Hepatocyte (in vitro differentiated cells): ENCODE measurements around the gene FOSB. TPM values are rescaled to one million over a fixed set of nuclear protein-coding genes. Genes with fewer than 3 reads are reported as not detected.
A peak's percentile ranks its signal among the peaks of the same experiment; 100 is the strongest.

Experiments
- DNase-seq: peaks from one replicate; pipeline ENCODE4 v3.0.0-alpha.2; 2016; ENCODE audit warnings: low spot score
- H2AFZ ChIP-seq: fragments of 200-600 bp; sonication (generic); 2 replicates; pipeline ENCODE4 v1.6.0; 2016; ENCODE audit warnings: antibody characterized with exemption, mild to moderate bottlenecking
- H3K27ac ChIP-seq: fragments of 200-600 bp; sonication (generic); 2 replicates; pipeline ENCODE4 v1.5.1; 2016; ENCODE audit warnings: mild to moderate bottlenecking
- H3K27me3 ChIP-seq: fragments of 200-600 bp; sonication (generic); 2 replicates; pipeline ENCODE4 v1.6.1; 2016
- H3K36me3 ChIP-seq: fragments of 200-600 bp; sonication (generic); replicated peaks from 2 replicates; pipeline ENCODE4 v1.5.1; 2016; ENCODE audit warnings: low read depth; ENCODE audit not compliant: insufficient read depth
- H3K4me1 ChIP-seq: fragments of 200-600 bp; sonication (generic); 2 replicates; pipeline ENCODE4 v1.5.1; 2016; ENCODE audit warnings: mild to moderate bottlenecking, moderate library complexity; ENCODE audit not compliant: insufficient read depth
- H3K4me2 ChIP-seq: fragments of 200-600 bp; sonication (generic); 2 replicates; pipeline ENCODE4 v1.6.0; 2016
- H3K4me3 ChIP-seq: fragments of 200-600 bp; sonication (generic); 2 replicates; pipeline ENCODE4 v1.5.1; 2016; ENCODE audit warnings: mild to moderate bottlenecking
- H3K79me2 ChIP-seq: fragments of 200-600 bp; sonication (generic); 2 replicates; pipeline ENCODE4 v1.6.0; 2017; ENCODE audit warnings: mild to moderate bottlenecking
- H3K9me2 ChIP-seq: fragments of 200-600 bp; sonication (generic); replicated peaks from 2 replicates; pipeline ENCODE4 v1.6.0; 2017; ENCODE audit warnings: mild to moderate bottlenecking; ENCODE audit not compliant: insufficient read depth
- H3K9me3 ChIP-seq: fragments of 200-600 bp; sonication (generic); 2 replicates; pipeline ENCODE4 v1.5.1; 2016; ENCODE audit warnings: low read depth, mild to moderate bottlenecking
- H4K20me1 ChIP-seq: fragments of 200-600 bp; sonication (generic); 2 replicates; pipeline ENCODE4 v1.6.0; 2016; ENCODE audit warnings: mild to moderate bottlenecking; ENCODE audit not compliant: insufficient read depth, poor library complexity, severe bottlenecking
- EZH2 ChIP-seq: fragments of 200-600 bp; sonication (generic); IDR thresholded peaks from 2 replicates; pipeline ENCODE4 v1.6.1; 2016; ENCODE audit warnings: antibody characterized with exemption, mild to moderate bottlenecking, borderline replicate concordance
- EZH2phosphoT487 ChIP-seq: fragments of 200-600 bp; sonication (generic); IDR thresholded peaks from one replicate; pipeline ENCODE4 v1.6.1; 2018; ENCODE audit warnings: antibody characterized with exemption, mild to moderate bottlenecking, low read depth, moderate library complexity; ENCODE audit not compliant: unreplicated experiment, severe bottlenecking
- WGBS: methylation state at CpG from one replicate; pipeline ENCODE4 v1.1.6; 2016; ENCODE audit warnings: low lambda C conversion rate; ENCODE audit errors: missing lambda C conversion rate; 5-methylcytosine and 5-hydroxymethylcytosine counted together
- polyA plus RNA-seq: library from polyadenylated mRNA; unstranded; fragments of >200 nt; fragmentation: Nextera tagmentation; extraction: Ambion mirVana; gene quantifications from 2 replicates; pipeline ENCODE4 v1.2.1, GENCODE V29; 2016
- total RNA-seq: library from RNA; depleted of rRNA; stranded (reverse); fragments of >200 nt; gene quantifications from 2 replicates; pipeline ENCODE4 v1.2.3, GENCODE V29; 2014
- TF ChIP-seq, protein P1 (sequence below): fragments of 200-600 bp; sonication (generic); IDR thresholded peaks from 2 replicates; pipeline ENCODE4 v1.5.1; 2016; ENCODE audit warnings: antibody characterized with exemption, mild to moderate bottlenecking; ENCODE audit not compliant: poor library complexity

Gene FOSB
- total and polyA plus RNA-seq, 2 experiments from 2014 or later, result 73.1 to 114 TPM

DNA sequence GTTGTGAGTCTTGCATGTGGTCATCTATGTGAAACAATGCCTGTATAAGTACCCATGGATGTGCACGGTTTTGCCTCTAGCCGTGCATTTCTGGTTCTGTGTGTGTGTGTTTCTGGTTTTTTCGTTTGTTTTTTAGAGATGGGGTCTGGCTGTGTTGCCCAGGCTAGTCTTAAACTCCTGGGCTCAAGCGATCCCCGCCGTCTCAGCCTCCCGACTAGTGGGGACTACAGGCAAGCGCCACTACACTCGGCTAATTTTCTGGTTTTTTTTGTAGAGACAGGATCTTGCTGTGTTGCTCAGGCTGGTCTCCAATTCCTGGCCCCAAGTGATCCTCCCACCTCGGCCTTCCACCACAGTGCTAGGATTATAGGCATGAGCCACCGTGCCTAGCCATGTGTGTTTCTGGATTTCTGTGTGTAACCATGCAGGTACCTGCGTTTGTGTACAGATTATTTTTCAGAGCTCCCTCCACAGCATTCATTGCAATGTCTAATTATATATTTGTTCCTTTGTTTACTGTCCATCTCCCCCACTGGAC is 15.9 kb upstream of the FOSB start:
- no peaks in the 10 kb centered on the region for H3K27me3 ChIP-seq
- WGBS, result 88% methylated on average over 12 of the region's 12 CpGs
- H3K79me2 ChIP-seq, result no peaks in the 10 kb centered on the region
- H3K27ac ChIP-seq, result peak overlapping the region; percentile 94
- H3K36me3 ChIP-seq, result no peaks in the 10 kb centered on the region
- no peaks in the 10 kb centered on the region for H3K9me3 ChIP-seq
- H2AFZ ChIP-seq, result no peak overlapping the region
- peaks cover 22% of the 10 kb centered on the region for H3K4me1 ChIP-seq
- TF ChIP-seq, protein P1, sequence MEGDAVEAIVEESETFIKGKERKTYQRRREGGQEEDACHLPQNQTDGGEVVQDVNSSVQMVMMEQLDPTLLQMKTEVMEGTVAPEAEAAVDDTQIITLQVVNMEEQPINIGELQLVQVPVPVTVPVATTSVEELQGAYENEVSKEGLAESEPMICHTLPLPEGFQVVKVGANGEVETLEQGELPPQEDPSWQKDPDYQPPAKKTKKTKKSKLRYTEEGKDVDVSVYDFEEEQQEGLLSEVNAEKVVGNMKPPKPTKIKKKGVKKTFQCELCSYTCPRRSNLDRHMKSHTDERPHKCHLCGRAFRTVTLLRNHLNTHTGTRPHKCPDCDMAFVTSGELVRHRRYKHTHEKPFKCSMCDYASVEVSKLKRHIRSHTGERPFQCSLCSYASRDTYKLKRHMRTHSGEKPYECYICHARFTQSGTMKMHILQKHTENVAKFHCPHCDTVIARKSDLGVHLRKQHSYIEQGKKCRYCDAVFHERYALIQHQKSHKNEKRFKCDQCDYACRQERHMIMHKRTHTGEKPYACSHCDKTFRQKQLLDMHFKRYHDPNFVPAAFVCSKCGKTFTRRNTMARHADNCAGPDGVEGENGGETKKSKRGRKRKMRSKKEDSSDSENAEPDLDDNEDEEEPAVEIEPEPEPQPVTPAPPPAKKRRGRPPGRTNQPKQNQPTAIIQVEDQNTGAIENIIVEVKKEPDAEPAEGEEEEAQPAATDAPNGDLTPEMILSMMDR, result no peak
- TF ChIP-seq EZH2phosphoT487 (no peak), EZH2 (no peak)
- no peak overlapping the region for H3K4me3 ChIP-seq
- DNase-seq, result no peak
- H3K4me2 ChIP-seq, result peak overlapping the region; percentile 95
- H4K20me1 ChIP-seq, result no peaks in the 10 kb centered on the region
- H3K9me2 ChIP-seq, result no peaks in the 10 kb centered on the region

DNA sequence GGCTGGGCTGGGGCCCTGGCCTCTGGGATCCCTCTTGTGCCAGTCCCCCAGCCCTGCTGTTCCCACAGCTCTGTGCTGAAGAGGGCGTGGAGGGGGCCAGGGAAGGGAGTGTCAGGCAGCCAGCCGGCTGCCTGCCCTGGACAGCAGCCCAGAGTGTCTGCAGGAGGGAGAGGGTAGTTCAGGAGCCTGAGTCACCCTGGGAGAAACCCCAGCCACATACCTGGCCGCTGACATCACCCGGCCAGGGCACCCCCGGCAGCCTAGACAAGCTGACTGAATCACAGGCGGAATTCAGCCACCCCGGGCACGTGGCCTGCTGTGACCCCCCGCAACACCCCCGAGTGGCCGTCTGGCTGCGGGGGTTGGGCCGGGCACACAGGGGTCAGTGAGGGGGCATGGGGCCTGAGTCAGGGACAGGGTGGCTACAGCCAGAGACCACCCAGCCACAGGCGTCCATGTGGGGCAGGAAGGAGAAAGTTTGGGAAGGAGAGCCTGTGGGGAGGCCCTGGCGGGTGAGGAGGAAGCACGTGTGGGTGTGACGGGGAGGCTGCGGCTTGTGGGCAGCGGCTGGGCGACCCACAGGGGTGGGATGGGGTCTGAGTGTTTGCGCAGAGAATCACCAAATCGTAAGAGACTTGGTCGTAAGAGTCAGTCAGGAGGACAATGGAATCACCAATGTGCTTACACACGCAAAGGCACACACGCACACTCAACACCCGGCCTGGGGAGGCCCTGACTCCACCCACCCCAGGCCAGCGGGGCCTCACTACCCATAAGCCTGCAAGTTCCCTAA is 11.9 kb upstream of the FOSB start:
- Histone ChIP-seq H3K27ac (peak overlapping the region; percentile 99), H3K27me3 (no peaks in the 10 kb centered on the region), H3K4me3 (no peak overlapping the region), H3K9me2 (no peaks in the 10 kb centered on the region), H3K79me2 (no peaks in the 10 kb centered on the region), H2AFZ (no peak overlapping the region), H3K4me2 (peak overlapping the region; percentile 71), H4K20me1 (no peaks in the 10 kb centered on the region), H3K9me3 (no peaks in the 10 kb centered on the region), H3K4me1 (peaks cover 20% of the 10 kb centered on the region), H3K36me3 (no peaks in the 10 kb centered on the region)
- TF ChIP-seq, protein P1, result no peak
- TF ChIP-seq EZH2phosphoT487 (no peak), EZH2 (no peak)
- WGBS, result 12% methylated on average over 20 of the region's 27 CpGs
- peak; percentile 98 for DNase-seq

DNA sequence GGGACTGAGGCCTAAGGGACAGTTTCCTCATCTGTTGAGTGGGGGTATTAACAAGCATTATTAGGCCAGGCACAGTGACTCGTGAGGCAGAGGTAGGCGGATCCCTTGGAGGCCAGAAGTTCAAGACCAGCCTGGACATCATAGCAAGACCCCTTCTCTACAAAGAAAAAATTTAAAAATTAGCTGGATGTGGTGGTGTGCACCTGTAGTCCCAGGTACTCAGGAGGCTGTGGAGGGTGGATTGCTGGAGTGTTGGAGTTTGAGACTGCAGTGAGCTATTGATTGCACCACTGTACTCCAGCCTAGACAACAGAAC is 11.3 kb upstream of the FOSB start:
- TF ChIP-seq EZH2phosphoT487, result no peak
- TF ChIP-seq, protein P1, result no peak
- no peak for TF ChIP-seq EZH2
- no peaks in the 10 kb centered on the region for H4K20me1 ChIP-seq
- peak overlapping the region; percentile 99 for H3K27ac ChIP-seq
- WGBS, result 76% methylated on average over 2 of the region's 2 CpGs
- H3K79me2 ChIP-seq, result no peaks in the 10 kb centered on the region
- H3K9me2 ChIP-seq, result no peaks in the 10 kb centered on the region
- H3K36me3 ChIP-seq, result no peaks in the 10 kb centered on the region
- H3K9me3 ChIP-seq, result no peaks in the 10 kb centered on the region
- DNase-seq, result no peak
- no peak overlapping the region for H3K4me3 ChIP-seq
- H3K27me3 ChIP-seq, result no peaks in the 10 kb centered on the region
- H2AFZ ChIP-seq, result no peak overlapping the region
- H3K4me2 ChIP-seq, result peak overlapping the region; percentile 71
- peaks cover 20% of the 10 kb centered on the region for H3K4me1 ChIP-seq
